Prostate gland (tissue), 2 donors: ENCODE measurements around the gene PNISR. TPM values are rescaled to one million over a fixed set of nuclear protein-coding genes. Genes with fewer than 3 reads are reported as not detected.

ENCODE experiments used
- DNase-seq: peaks from one replicate; pipeline ENCODE4 v3.0.0-alpha.2; 2019; ENCODE audit warnings: low spot score
- H3K27ac ChIP-seq, 2 donors: fragments of 200-600 bp; sonication (generic); 2 replicates each; pipeline ENCODE4 v1.5.1; 2017 to 2019
- H3K27me3 ChIP-seq: fragments of 200-600 bp; sonication (generic); replicated peaks from 2 replicates; pipeline ENCODE4 v1.5.1; 2019; ENCODE audit not compliant: insufficient read depth
- H3K36me3 ChIP-seq, 2 donors: fragments of 200-600 bp; sonication (generic); 1 replicate in 1 of 2; 2 replicates in 1 of 2; pipeline versions ENCODE4 v1.5.1 to v1.8.1; 2017 to 2019
- H3K4me1 ChIP-seq: fragments of 200-600 bp; sonication (generic); replicated peaks from 2 replicates; pipeline ENCODE4 v1.5.1; 2019
- H3K4me3 ChIP-seq, 2 donors: fragments of 200-600 bp; sonication (generic); 2 replicates each; pipeline ENCODE4 v1.5.1; 2017 to 2019
- H3K9me3 ChIP-seq: fragments of 200-600 bp; sonication (generic); 2 replicates; pipeline ENCODE4 v1.5.1; 2017
- POLR2A ChIP-seq: fragments of 450-650 bp; IDR thresholded peaks from one replicate; pipeline ENCODE4 v1.6.1; 2016; ENCODE audit warnings: antibody characterized with exemption, mild to moderate bottlenecking
- POLR2AphosphoS5 ChIP-seq: sonication (generic); formaldehyde crosslinking; IDR thresholded peaks from one replicate; pipeline ENCODE4 v1.6.1; 2017; ENCODE audit warnings: antibody characterized with exemption
- WGBS: methylation state at CpG from one replicate; pipeline ENCODE4 v1.1.5; 2018; 5-methylcytosine and 5-hydroxymethylcytosine counted together
- intact Hi-C: fragments of 100-400 bp; cut with DNase I; formaldehyde crosslinking; loops from one replicate; pipeline ENCODE4 v1.14.2; 2022
- total RNA-seq, 2 donors: library from RNA; depleted of rRNA; stranded (reverse); fragments of >200 nt; gene quantifications; one replicate each; pipeline ENCODE4 v1.1.0, GENCODE V29; 2016
- TF ChIP-seq, protein P1 (sequence below), 4 experiments: fragments of 200-600 bp in 2 of 4; fragments of 450-650 bp in 2 of 4; sonication (generic) in 2 of 4; IDR thresholded peaks; 1 replicate in 3 of 4; 2 replicates in 1 of 4; pipeline ENCODE4 v1.5.1; 2016 to 2019; ENCODE audit warnings: antibody characterized with exemption in 4 of 4, mild to moderate bottlenecking in 2 of 4, moderate library complexity in 2 of 4

PNISR gene
- total RNA-seq, 2 donors from 2014 or later = 62.0 to 161 TPM

DNA sequence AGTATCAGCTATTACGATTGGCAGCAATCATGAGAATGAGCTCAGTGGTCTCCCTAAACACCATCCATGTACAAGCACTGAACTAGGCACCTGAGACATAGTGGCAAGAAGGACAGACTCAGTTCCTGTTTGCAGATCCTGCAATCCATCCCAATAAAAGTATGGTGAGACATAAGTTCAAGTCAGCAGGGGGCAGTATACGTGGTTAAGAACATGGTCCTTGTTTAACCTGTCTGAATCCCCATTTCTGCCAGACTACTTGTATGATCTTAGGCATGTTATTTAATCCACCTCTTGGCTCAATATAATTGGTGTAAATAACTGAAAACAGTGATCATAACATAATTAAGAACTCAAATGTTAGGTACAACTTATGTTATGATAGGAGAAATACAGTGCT lies 33.2 kb upstream of the PNISR start:
- Histone ChIP-seq H3K27me3 (no peaks in the 10 kb centered on the region), H3K36me3 (no peaks in the 10 kb centered on the region), H3K9me3 (no peaks in the 10 kb centered on the region), H3K4me3 (no peak overlapping the region), H3K4me1 (no peaks in the 10 kb centered on the region), H3K27ac (no peak overlapping the region)
- DNase-seq = no peak
- WGBS = 100% methylated on average over 2 of the region's 2 CpGs
- intact Hi-C loops = no loop called here
- TF ChIP-seq POLR2AphosphoS5 = no peak
- TF ChIP-seq, protein P1, sequence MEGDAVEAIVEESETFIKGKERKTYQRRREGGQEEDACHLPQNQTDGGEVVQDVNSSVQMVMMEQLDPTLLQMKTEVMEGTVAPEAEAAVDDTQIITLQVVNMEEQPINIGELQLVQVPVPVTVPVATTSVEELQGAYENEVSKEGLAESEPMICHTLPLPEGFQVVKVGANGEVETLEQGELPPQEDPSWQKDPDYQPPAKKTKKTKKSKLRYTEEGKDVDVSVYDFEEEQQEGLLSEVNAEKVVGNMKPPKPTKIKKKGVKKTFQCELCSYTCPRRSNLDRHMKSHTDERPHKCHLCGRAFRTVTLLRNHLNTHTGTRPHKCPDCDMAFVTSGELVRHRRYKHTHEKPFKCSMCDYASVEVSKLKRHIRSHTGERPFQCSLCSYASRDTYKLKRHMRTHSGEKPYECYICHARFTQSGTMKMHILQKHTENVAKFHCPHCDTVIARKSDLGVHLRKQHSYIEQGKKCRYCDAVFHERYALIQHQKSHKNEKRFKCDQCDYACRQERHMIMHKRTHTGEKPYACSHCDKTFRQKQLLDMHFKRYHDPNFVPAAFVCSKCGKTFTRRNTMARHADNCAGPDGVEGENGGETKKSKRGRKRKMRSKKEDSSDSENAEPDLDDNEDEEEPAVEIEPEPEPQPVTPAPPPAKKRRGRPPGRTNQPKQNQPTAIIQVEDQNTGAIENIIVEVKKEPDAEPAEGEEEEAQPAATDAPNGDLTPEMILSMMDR (IDR thresholded peaks at IDR 0.05) = no peak
- TF ChIP-seq POLR2A = no peak

DNA sequence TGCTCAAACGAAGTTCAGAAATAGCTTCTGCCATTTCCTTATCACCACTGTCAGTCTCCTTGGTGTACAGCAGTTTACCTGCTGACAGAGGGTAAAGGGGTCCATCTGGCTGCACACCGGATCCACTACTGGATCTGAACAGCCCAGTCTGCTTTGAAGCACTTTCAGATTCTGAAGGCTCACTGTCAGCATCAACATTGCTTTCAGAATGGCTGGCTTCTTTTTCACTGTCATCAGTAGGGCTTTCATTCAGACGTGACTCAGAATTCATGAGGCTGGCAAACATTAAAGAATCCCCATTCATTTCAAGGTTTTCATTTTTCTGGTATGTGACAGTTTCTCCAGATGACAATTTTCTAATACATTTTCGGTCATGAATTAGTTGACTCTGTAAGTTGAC lies 21.0 kb upstream of the PNISR start:
- Histone ChIP-seq H3K36me3 (no peaks in the 10 kb centered on the region), H3K27ac (no peak overlapping the region), H3K4me3 (no peak overlapping the region), H3K9me3 (no peaks in the 10 kb centered on the region), H3K4me1 (no peaks in the 10 kb centered on the region), H3K27me3 (no peaks in the 10 kb centered on the region)
- intact Hi-C loops = no loop called here
- TF ChIP-seq POLR2AphosphoS5 (no peak), POLR2A (no peak)
- TF ChIP-seq, protein P1 (IDR thresholded peaks at IDR 0.05) = no peak
- WGBS = 91% methylated on average over 4 of the region's 4 CpGs
- no peak for DNase-seq

DNA sequence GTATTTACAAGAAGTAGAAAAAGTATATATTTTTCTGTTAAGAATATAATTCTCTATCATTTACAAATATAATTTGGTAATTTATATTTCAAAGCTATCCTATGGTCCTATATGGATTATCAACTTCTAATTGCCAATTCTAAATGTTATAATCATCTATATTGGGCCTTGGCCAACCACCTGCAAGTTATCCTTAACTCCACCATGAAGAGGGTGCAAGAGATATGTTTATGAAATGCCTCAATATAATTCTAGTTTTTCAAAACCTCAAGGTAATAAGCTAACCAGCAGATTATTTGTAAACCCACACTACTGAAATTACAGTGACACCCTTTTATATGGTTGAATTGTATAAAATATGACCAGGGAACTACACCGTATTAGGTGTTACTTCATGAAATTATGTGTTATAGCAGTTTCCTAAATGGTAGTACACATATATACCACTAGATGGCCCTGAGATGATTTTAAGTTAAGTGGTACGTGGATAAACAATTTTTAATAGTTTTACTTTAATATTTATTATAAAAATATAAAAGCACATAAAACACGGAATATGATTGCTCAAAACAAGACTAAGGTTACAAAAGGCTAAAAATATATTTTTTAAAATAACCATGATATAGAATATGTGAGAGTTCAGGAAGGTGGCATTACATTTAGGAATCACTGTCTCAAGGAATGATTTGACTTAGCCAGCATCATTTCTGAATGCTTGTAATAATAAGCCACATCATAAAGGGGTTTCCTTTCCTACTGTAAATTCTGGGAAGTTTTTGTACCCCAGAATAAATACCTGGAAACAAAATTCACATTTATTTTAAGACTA lies 9.8 kb upstream of the PNISR start:
- WGBS = 7% methylated on average over 3 of the region's 3 CpGs
- Histone ChIP-seq H3K9me3 (no peaks in the 10 kb centered on the region), H3K4me3 (no peak overlapping the region), H3K27ac (no peak overlapping the region), H3K27me3 (no peaks in the 10 kb centered on the region), H3K4me1 (no peaks in the 10 kb centered on the region), H3K36me3 (no peaks in the 10 kb centered on the region)
- no peak for TF ChIP-seq POLR2AphosphoS5
- TF ChIP-seq POLR2A = no peak
- TF ChIP-seq, protein P1 (IDR thresholded peaks at IDR 0.05) = peak in 3 of 4 experiments; percentile 53 to 66 (median 55)
- intact Hi-C loops = no loop called here
- no peak for DNase-seq

DNA sequence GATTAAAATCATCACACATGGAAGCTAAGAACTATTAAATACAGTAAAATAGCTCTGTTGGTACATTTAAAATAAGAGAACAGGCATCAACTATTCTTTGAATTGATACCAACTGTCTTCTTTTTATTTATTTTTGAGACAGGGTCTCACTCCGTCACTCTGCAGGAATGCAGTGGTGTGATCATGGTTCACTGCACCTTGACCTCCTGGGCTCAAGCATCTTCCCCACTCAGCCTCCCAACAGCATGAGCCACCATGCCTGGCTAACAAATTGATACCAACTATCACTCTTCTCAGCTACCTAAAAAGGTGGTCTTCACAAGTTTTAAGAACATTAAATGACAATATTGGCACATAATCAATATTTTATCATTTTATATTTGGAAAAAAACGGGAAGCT lies 7.8 kb upstream of the PNISR start:
- intact Hi-C loops = no loop called here
- Histone ChIP-seq H3K4me1 (no peaks in the 10 kb centered on the region), H3K4me3 (no peak overlapping the region), H3K27me3 (no peaks in the 10 kb centered on the region), H3K9me3 (no peaks in the 10 kb centered on the region), H3K36me3 (no peaks in the 10 kb centered on the region), H3K27ac (no peak overlapping the region)
- 82% methylated on average over 2 of the region's 2 CpGs for WGBS
- no peak for DNase-seq
- TF ChIP-seq POLR2AphosphoS5 = no peak
- no peak for TF ChIP-seq POLR2A
- TF ChIP-seq, protein P1 (IDR thresholded peaks at IDR 0.05) = no peak

DNA sequence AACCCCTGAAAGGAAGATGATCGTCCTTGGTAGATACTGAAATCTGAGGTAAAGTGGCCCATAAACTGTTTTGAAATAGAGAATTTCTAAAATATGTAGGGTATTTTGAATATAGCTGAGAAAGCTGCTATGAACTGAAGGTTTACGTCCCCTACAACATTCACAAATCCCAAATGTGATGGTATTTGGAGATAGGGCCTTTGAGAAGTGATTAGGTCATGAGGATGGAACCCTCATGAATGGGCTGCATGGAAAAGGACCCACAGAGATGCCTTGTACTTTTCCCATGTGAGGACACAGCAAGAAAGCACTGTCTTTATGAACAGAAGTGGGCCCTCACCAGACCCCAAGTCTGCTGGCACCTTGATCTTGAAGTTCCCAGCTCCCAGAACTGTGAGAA lies 6.8 kb upstream of the PNISR start:
- Histone ChIP-seq H3K4me1 (no peaks in the 10 kb centered on the region), H3K4me3 (no peak overlapping the region), H3K27ac (no peak overlapping the region), H3K27me3 (no peaks in the 10 kb centered on the region), H3K36me3 (no peaks in the 10 kb centered on the region), H3K9me3 (no peaks in the 10 kb centered on the region)
- WGBS = 100% methylated on average over 2 of the region's 2 CpGs
- TF ChIP-seq POLR2A (no peak), POLR2AphosphoS5 (no peak)
- TF ChIP-seq, protein P1 (IDR thresholded peaks at IDR 0.05) = no peak
- intact Hi-C loops = no loop called here
- no peak for DNase-seq
